HFF-Myc (cell line): ENCODE results near the gene TPSB2.
"Not testable (repeated sequence)": the region's sequence is repeated elsewhere in the genome, so short reads cannot be mapped to it uniquely, and the experiment has no call there.

Experiments used
- DNase-seq: peaks from one replicate; pipeline ENCODE4 v3.0.0-alpha.2; 2011; ENCODE audit warnings: low read depth; ENCODE audit errors: extremely low read depth
- H3K4me3 ChIP-seq: replicated peaks from 2 replicates; pipeline ENCODE4 v1.5.1; 2011; ENCODE audit warnings: low read depth, mild to moderate bottlenecking, control low read depth, low read length
- TF ChIP-seq, protein P1 (sequence below): IDR thresholded peaks from 2 replicates; pipeline ENCODE4 v1.5.1; 2012; ENCODE audit warnings: mild to moderate bottlenecking, low read depth, low read length, control low read depth; ENCODE audit errors: missing control alignments

Gene TPSB2

DNA sequence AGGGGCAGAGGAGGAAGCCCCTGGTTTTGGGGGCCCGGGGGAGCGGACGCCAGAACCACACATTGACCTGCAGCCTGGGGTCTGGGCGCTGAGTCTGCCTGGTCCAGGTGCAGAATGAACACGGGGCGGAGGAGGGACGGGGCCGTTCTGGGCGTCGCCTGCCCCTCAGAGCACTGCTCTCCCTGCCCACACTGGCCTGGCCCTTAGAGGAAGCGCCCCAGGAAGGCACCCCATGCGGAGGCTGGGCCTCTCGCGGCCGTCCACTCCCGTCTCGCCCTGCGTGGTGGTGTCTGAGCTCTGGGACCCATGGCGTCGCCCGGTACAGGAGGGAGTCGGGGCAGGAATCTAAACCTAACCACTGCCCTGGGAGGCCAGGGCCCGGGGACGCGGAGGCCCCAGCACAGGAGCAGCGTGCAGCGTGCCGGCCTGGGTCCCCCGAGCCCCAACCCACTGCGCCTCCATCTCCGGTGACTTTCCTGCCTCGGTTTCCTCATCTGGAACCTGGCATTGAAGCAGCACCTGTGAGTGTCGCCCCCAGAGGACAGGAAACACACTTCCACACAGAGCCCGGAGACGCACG is 30.2 kb upstream of the TPSB2 start:
- H3K4me3 ChIP-seq: no peak overlapping the region
- no peak for DNase-seq
- TF ChIP-seq, protein P1, sequence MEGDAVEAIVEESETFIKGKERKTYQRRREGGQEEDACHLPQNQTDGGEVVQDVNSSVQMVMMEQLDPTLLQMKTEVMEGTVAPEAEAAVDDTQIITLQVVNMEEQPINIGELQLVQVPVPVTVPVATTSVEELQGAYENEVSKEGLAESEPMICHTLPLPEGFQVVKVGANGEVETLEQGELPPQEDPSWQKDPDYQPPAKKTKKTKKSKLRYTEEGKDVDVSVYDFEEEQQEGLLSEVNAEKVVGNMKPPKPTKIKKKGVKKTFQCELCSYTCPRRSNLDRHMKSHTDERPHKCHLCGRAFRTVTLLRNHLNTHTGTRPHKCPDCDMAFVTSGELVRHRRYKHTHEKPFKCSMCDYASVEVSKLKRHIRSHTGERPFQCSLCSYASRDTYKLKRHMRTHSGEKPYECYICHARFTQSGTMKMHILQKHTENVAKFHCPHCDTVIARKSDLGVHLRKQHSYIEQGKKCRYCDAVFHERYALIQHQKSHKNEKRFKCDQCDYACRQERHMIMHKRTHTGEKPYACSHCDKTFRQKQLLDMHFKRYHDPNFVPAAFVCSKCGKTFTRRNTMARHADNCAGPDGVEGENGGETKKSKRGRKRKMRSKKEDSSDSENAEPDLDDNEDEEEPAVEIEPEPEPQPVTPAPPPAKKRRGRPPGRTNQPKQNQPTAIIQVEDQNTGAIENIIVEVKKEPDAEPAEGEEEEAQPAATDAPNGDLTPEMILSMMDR: no peak

DNA sequence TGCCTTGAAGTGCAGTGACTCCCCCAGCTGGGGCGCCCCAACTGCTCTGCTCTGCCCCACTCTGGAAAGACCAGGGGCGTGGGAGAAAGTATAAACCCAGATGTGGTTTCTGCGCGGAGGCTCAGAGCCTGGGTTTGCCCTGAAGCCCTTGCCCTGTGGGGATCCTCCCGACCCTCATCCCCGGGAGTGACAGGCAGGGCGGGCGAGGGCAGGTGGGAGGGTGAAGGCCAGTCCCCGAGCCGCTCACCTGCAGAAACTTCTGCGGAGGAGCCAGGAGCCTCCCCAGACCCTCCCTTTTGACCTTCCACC is 29.7 kb upstream of the TPSB2 start:
- TF ChIP-seq, protein P1: no peak
- no peak overlapping the region for H3K4me3 ChIP-seq
- no peak for DNase-seq

DNA sequence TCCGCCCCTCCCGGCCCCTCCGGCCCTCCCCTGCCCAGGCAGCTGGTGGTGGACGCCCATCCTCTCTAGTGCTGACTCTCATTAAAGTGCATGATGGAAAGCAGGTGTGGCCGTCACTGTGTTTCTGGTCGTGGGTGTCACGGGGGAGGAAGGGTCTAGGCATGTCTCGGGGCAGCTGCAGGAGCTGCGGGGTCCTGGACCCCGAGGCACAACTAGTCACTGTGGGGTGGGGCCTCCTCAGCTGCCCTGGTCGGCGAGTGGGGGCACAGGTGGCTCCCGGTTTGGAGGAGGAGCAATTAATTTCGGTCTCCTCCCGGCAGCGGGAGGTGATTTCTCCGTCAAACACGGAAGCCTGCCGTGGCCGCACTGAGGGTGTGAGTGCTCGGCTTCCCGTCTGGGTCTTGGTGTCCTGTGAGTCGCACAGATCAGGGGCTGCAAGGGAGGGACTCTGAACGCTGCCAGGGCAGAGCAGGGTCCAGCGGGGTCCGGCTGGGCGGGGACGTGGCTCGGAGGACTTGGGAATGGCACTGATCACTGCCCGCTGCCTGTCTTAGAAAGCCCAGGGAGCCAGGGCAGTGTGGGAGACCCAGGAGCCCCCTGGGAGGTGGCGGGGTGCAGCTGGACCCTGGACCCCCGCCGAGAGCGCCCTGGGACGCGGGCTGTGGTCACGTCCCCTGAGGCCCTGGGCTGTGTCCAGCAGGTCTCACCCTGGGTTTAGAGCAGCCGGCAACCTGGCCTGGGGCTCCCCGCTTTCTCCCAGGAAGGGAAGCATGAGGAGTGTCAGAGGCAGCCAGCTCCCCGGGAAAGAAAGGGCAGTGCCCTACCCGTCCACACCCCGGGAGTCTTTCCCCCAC is 29.1 kb upstream of the TPSB2 start:
- H3K4me3 ChIP-seq: no peak overlapping the region
- TF ChIP-seq, protein P1: no peak

DNA sequence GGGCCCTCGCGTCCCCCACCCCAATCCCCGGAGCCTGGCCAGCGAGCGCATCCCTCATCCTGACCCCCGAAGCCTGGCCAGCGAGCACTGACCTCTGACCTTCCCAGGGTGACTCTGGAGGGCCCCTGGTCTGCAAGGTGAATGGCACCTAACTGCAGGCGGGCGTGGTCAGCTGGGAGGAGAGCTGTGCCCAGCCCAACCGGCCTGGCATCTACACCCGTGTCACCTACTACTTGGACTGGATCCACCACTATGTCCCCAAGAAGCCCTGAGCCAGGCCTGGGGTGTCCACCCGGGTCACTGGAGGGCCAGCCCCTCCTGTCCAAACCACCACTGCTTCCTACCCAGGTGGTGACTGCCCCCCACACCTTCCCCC is 28.2 kb upstream of the TPSB2 start:
- DNase-seq: no peak
- TF ChIP-seq, protein P1: no peak
- no peak overlapping the region for H3K4me3 ChIP-seq

More for the DNA sequence above, 29.1 kb upstream of the TPSB2 start:
- no peak for DNase-seq

DNA sequence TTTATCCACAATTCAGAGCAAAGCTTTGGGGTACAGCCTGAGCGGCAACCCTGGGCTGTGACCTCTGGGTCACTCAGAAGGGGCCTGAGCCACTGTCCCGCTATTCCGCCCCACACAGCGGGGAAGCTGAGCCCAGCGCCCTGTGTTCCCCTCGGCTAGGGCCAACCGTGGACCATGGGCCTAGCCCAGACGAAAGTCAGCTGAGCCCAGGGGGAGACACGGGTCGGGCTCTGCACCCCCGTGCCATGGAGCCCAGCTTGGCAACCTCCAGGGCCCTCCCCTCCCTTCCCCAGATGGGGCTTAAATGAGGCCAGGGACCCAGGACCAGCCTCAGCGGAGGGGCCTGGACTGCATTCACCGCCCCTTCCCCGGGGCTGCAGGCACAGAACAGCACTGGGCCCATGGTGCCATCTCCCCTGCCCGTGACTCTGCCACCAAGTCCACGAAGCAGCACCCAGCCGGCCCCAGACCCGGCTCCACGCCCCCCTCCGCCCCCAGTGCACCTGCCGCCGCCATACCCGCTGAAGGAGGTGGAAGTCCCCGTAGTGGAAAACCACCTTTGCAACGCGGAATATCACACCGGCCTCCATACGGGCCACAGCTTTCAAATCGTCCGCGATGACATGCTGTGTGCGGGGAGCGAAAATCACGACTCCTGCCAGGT is 27.7 kb upstream of the TPSB2 start:
- TF ChIP-seq, protein P1: no peak
- H3K4me3 ChIP-seq: no peak overlapping the region
- no peak for DNase-seq

DNA sequence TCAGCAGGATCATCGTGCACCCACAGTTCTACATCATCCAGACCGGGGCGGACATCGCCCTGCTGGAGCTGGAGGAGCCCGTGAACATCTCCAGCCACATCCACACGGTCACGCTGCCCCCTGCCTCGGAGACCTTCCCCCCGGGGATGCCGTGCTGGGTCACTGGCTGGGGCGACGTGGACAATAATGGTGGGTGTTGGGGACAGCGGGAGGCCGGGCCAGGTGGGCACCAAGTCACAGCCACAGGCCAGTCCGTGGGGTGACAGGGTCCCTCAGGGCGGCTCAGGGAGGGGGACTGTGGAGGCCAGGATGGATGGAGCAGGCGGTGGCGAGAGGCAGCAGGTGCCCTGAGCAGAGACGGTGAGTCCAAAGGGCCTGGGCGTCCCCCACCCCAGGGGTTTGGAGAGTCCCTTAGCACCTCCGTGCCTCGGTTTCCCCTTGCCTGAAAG is 26.9 kb upstream of the TPSB2 start:
- DNase-seq: no peak
- TF ChIP-seq, protein P1: no peak
- no peak overlapping the region for H3K4me3 ChIP-seq

DNA sequence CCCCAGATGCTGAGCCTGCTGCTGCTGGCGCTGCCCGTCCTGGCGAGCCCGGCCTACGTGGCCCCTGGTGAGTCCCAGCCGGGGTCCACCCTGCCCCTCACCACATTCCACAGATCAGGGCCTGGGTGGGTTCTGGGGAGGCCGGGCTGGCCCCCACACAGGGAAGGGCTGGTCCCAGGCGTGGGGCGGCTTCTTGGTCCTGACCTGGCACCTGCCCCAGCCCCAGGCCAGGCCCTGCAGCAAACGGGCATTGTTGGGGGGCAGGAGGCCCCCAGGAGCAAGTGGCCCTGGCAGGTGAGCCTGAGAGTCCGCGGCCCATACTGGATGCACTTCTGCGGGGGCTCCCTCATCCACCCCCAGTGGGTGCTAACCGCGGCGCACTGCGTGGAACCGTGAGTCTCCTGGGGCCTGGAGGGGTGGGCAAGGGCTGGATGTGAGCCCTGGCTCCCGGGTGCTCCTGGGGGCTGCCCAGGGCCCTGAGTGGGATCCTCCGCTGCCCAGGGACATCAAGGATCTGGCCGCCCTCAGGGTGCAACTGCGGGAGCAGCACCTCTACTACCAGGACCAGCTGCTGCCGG is 26.4 kb upstream of the TPSB2 start:
- not testable (repeated sequence) for DNase-seq

DNA sequence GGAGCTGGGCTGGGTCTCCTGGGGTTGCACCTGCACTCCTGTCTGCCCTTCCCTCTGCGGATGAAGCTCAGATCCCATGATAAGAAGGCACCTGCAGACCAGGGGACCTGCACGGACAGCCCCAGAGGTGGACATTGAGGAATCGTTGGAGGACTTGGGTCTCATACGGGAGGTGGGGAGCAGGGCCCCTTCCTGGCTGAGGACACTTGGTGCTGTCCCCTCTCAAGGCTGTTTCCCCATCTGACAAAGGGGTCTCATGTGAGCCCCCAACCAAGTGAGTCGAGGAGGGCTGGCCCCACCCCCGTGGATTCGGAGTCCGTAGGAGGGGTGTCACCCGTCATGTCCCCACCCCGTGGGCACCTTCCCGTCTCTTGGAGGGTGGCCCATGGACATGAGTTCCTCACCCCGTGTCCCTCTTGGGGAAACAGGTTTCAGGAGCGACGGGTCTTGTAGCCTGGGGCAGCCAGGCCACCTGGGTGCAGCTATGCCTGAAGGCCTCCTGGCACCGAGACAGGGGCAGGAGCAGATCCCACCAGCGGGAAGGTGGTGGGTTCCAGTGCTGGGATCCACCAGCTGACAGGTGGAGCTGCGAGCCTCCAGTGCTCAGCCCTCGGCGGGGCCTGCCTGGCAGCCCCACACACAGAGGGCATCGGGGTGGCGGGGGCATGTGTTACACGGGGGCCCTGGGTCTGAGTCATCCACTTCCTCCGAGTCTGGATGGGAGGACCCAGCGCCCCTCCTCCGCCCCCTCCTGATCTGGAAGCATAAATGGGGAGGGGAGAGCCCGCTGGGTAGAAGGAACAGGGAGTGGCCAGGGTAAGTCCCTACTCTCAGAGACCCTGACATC is 25.5 kb upstream of the TPSB2 start, which contains the start of gene TPSD1:
TPSD1 (plus strand) TSS at position 794 of the 847 bp plus-strand sequence. CDS start 212 bp downstream, outside the sequence.
- DNase-seq, H3K4me3 ChIP-seq: not testable (repeated sequence)

More for the DNA sequence above, 26.4 kb upstream of the TPSB2 start:
- H3K4me3 ChIP-seq: not testable (repeated sequence)

DNA sequence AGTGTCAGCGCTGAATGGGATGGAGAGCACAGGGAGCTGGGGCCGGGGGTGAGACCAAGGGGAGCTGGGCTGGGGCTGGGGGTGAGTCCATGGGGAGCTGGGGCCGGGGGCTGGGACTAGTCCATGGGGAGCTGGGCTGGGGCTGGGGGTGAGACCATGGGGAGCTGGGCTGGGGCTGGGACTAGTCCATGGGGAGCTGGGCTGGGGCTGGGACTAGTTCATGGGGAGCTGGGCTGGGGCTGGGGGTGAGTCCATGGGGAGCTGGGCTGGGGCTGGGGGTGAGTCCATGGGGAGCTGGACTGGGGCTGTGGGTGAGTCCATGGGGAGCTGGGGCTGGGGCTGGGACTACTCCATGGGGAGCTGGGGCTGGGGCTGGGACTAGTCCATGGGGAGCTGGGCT is 24.8 kb upstream of the TPSB2 start:
- not testable (repeated sequence) for H3K4me3 ChIP-seq, DNase-seq
